Bronchial epithelial cell (primary cell): ENCODE measurements around the gene RAP1GAP2. TPM values are rescaled to one million over a fixed set of nuclear protein-coding genes. Genes with fewer than 3 reads are reported as not detected.

Source experiments
- DNase-seq: peaks from one replicate; pipeline ENCODE4 v3.0.0-alpha.2; 2010; ENCODE audit warnings: low read depth
- FAIRE-seq: peaks from 2 replicates; lab custom pipeline; 2011; peaks lifted over from hg19 to GRCh38; lab: Jason Lieb, UNC
- H3K27me3 ChIP-seq: 2 replicates; pipeline ENCODE4 v1.5.1; 2011; ENCODE audit warnings: low read length; ENCODE audit not compliant: control insufficient read depth, insufficient read depth
- H3K36me3 ChIP-seq: 2 replicates; pipeline ENCODE4 v1.5.1; 2011; ENCODE audit warnings: low read length; ENCODE audit not compliant: control insufficient read depth, insufficient read depth
- H3K4me3 ChIP-seq: 2 replicates; pipeline ENCODE4 v1.5.1; 2011; ENCODE audit warnings: mild to moderate bottlenecking, low read depth, low read length, control low read depth
- total RNA-seq: library from RNA; depleted of rRNA; stranded (reverse); fragments of >200 nt; gene quantifications from 2 replicates; pipeline ENCODE4 v1.2.1, GENCODE V29; 2014
- TF ChIP-seq, protein P1 (sequence below): IDR thresholded peaks from 2 replicates; pipeline ENCODE4 v1.5.1; 2011; ENCODE audit warnings: mild to moderate bottlenecking, moderate library complexity, low read length, control low read depth, inconsistent platforms; ENCODE audit not compliant: insufficient read depth, severe bottlenecking

Gene RAP1GAP2
- total RNA-seq, 1 donor from 2014 or later, result 15.0 TPM

DNA sequence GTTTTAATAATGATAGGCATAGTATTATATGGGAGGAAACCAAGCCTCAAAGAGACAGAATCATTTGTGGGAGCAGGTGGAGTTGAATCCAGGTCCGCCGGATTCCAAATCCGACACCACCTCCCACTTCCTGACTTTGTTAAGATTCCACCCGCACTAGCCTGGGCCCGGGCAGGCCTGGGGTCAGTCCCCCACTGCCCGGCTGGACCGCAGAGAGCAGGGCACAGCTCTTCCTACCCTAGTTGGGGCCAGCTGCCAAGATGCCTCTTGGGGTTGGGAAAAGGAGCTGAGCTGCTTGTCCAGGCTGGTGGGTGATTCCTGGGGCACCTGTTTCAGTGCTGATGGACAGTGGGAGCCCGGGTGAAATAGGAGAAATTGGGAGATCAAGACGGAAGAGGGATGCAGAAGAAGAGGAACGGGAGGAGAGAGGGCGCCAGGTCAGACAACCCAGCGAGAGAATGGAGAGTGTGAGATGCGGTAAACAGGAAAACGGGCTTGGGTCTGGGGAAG is 213.2 kb downstream of the RAP1GAP2 start:
- H3K36me3 ChIP-seq, result peaks cover 21% of the 10 kb centered on the region
- H3K27me3 ChIP-seq, result no peaks in the 10 kb centered on the region
- TF ChIP-seq, protein P1, sequence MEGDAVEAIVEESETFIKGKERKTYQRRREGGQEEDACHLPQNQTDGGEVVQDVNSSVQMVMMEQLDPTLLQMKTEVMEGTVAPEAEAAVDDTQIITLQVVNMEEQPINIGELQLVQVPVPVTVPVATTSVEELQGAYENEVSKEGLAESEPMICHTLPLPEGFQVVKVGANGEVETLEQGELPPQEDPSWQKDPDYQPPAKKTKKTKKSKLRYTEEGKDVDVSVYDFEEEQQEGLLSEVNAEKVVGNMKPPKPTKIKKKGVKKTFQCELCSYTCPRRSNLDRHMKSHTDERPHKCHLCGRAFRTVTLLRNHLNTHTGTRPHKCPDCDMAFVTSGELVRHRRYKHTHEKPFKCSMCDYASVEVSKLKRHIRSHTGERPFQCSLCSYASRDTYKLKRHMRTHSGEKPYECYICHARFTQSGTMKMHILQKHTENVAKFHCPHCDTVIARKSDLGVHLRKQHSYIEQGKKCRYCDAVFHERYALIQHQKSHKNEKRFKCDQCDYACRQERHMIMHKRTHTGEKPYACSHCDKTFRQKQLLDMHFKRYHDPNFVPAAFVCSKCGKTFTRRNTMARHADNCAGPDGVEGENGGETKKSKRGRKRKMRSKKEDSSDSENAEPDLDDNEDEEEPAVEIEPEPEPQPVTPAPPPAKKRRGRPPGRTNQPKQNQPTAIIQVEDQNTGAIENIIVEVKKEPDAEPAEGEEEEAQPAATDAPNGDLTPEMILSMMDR, result no peak
- DNase-seq (no peak), FAIRE-seq (no peak)
- no peak overlapping the region for H3K4me3 ChIP-seq

DNA sequence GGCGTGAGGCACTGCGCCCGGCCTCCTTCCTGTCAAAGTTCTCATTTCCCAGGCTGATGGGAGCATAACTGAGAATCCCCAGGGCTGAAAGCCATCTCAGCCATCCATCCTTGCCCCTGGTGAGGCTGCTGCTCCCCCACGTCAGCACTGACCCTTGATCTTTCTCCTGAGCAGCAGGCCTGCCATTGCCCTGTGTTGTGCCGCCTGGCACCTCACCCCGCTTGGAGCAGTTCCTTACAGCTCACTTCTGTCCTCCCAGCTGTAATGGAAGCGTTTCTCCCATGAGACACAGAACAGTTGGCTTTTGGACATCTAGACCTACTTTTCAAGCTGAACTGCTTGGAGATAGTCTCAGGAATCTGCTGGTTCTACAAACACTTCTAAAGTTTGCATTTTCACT is 215.7 kb downstream of the RAP1GAP2 start:
- TF ChIP-seq, protein P1, result no peak
- DNase-seq (no peak), FAIRE-seq (no peak)
- Histone ChIP-seq H3K27me3 (no peaks in the 10 kb centered on the region), H3K36me3 (peaks cover 10% of the 10 kb centered on the region), H3K4me3 (no peak overlapping the region)

DNA sequence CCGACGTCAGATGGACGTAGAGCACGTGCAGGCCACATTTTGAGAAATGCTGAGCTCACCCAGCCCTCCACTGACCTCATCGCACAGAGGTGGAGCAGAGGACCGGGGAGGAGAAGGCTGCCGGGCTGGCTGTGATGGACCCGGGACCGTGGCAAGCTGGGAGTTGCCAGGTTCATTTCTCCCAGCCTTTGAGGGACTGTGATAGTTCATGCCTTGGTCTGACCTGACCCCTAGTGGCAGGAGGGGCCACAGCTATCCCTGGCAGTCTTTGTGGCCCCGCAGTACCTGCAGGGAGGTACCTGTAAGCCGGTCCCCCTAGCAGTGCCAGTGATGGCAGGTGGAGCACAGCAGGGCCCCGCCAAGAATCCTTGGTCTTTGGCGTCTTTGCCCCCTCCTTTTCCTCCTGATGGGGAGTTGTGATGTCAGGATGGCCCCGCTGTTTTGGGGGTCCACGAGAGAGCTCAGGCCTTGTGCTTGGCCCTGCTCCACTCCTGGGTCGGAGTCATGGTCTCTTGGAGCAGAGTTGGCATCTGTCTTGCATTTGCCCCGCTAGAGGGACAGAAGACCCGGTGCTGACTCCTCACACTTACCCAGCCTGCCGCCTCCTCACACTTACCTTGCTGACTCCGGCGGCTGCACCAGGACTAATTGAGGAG is 216.8 kb downstream of the RAP1GAP2 start:
- Histone ChIP-seq H3K36me3 (peaks cover 9% of the 10 kb centered on the region), H3K4me3 (no peak overlapping the region), H3K27me3 (no peaks in the 10 kb centered on the region)
- no peak for FAIRE-seq
- peak; percentile 38 for DNase-seq
- TF ChIP-seq, protein P1, result peak; percentile 83

DNA sequence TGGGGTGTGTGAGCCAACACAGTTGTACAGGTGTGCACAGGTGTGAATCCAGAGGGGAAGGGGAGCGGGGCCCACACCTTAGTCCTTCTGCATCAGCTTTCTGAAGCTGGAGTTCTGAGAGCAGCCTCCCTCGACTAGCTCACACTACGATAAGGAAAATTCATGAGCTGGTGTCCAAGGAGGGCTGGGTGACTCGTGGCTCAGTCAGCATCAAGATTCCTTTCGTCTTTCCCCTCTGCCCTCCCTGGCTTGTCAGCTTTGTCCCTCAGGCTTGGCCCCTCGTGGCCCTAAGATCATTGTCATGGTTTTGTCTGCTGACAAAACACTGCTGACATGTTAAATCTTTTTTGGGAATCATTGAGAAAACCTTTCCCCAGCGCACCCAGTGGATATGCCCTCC is 219.7 kb downstream of the RAP1GAP2 start:
- Histone ChIP-seq H3K4me3 (no peak overlapping the region), H3K27me3 (no peaks in the 10 kb centered on the region), H3K36me3 (peaks cover 5% of the 10 kb centered on the region)
- DNase-seq (peak; percentile 36), FAIRE-seq (peak; percentile 64)
- TF ChIP-seq, protein P1, result no peak

DNA sequence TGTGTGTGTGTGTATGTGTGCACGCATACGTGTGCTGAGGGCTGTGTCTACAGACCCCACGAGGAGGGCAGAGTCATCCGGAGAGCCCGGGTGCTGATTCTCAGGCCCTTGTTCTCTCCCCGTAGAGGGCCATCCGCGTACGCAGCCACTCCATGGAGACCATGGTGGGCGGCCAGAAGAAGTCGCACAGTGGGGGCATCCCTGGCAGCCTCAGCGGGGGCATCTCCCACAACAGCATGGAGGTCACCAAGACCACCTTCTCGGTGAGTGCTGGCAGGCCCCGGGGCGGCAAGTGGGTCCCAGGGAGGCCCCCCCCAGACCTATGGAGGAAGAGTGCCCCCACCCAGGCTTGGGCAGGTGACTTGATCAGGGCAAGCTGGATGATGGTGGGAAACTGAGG is 221.7 kb downstream of the RAP1GAP2 start:
- TF ChIP-seq, protein P1, result no peak
- FAIRE-seq (no peak), DNase-seq (no peak)
- H3K27me3 ChIP-seq, result no peaks in the 10 kb centered on the region
- H3K36me3 ChIP-seq, result peaks cover 4% of the 10 kb centered on the region
- no peak overlapping the region for H3K4me3 ChIP-seq
